Osteoblast (primary cell): ENCODE measurements around the gene UBE2V1. TPM values are rescaled to one million over a fixed set of nuclear protein-coding genes. Genes with fewer than 3 reads are reported as not detected.

ENCODE experiments used
- DNase-seq: peaks from one replicate; pipeline ENCODE4 v3.0.0; 2011; ENCODE audit warnings: low spot score, mixed read lengths; ENCODE audit not compliant: insufficient read length; ENCODE audit errors: missing footprints
- H2AFZ ChIP-seq: 2 replicates; pipeline ENCODE4 v1.6.0; 2011; ENCODE audit warnings: mild to moderate bottlenecking, low read length
- H3K27ac ChIP-seq: 2 replicates; pipeline ENCODE4 v1.5.1; 2011; ENCODE audit warnings: mild to moderate bottlenecking, low read depth, low read length, moderate library complexity
- H3K27me3 ChIP-seq: 2 replicates; pipeline ENCODE4 v1.6.0; 2012; ENCODE audit warnings: mild to moderate bottlenecking, control low read depth, inconsistent platforms, low read length, moderate library complexity; ENCODE audit not compliant: insufficient read depth
- H3K36me3 ChIP-seq: 2 replicates; pipeline ENCODE4 v1.5.1; 2011; ENCODE audit warnings: mild to moderate bottlenecking, low read length, control low read depth, moderate library complexity; ENCODE audit not compliant: insufficient read depth
- H3K4me1 ChIP-seq: 2 replicates; pipeline ENCODE4 v1.5.1; 2011; ENCODE audit warnings: mild to moderate bottlenecking, low read length, control low read depth, moderate library complexity; ENCODE audit not compliant: insufficient read depth
- H3K4me2 ChIP-seq: 2 replicates; pipeline ENCODE4 v1.6.0; 2011; ENCODE audit warnings: mild to moderate bottlenecking, low read length; ENCODE audit not compliant: insufficient read depth
- H3K4me3 ChIP-seq: fragments of 200-600 bp; sonication (generic); 3 replicates; pipeline ENCODE4 v1.5.1; 2012; ENCODE audit warnings: mild to moderate bottlenecking, low read length, inconsistent platforms; ENCODE audit not compliant: insufficient read depth
- H3K79me2 ChIP-seq: 2 replicates; pipeline ENCODE4 v1.6.0; 2012; ENCODE audit warnings: mild to moderate bottlenecking, low read length, control low read depth, inconsistent platforms; ENCODE audit not compliant: insufficient read depth
- H3K9me3 ChIP-seq: 2 replicates; pipeline ENCODE4 v1.5.1; 2011; ENCODE audit warnings: low read depth, low read length, control low read depth
- H4K20me1 ChIP-seq: 2 replicates; pipeline ENCODE4 v1.6.0; 2012; ENCODE audit warnings: mild to moderate bottlenecking, low read length, control low read depth; ENCODE audit not compliant: insufficient read depth
- total RNA-seq: library from RNA; depleted of rRNA; stranded (reverse); fragments of >200 nt; gene quantifications from 2 replicates; pipeline ENCODE4 v1.2.3, GENCODE V29; 2012
- TF ChIP-seq, protein P1 (sequence below): IDR thresholded peaks from 2 replicates; pipeline ENCODE4 v1.5.1; 2011; ENCODE audit warnings: mild to moderate bottlenecking, low read depth, low read length, moderate library complexity; ENCODE audit errors: extremely low read depth

UBE2V1 gene
- total RNA-seq, 1 donor, result 90.8 TPM

DNA sequence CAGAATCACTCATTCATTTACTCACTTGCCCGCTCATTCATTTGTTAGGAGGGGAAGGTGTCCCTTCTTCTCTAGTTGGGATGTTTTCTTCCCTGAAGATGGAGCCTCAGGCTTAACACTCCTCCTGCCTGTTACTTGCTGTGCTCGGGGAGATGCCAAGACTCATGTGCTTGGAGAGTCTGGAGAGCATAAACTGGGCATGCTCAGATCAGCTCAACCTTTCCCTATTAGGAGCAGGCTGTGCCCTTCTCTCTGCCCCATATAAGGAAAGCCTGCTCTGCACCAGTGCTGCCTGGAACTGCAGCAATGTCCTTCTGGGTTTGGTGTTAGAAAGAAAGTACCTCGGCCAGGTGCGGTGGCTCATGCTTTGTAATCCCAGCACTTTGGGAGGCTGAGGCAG, 18.0 kb upstream of the UBE2V1 start:
- DNase-seq, result no peak
- H3K9me3 ChIP-seq, result no peaks in the 10 kb centered on the region
- H3K4me1 ChIP-seq, result peaks cover 18% of the 10 kb centered on the region
- TF ChIP-seq, protein P1, sequence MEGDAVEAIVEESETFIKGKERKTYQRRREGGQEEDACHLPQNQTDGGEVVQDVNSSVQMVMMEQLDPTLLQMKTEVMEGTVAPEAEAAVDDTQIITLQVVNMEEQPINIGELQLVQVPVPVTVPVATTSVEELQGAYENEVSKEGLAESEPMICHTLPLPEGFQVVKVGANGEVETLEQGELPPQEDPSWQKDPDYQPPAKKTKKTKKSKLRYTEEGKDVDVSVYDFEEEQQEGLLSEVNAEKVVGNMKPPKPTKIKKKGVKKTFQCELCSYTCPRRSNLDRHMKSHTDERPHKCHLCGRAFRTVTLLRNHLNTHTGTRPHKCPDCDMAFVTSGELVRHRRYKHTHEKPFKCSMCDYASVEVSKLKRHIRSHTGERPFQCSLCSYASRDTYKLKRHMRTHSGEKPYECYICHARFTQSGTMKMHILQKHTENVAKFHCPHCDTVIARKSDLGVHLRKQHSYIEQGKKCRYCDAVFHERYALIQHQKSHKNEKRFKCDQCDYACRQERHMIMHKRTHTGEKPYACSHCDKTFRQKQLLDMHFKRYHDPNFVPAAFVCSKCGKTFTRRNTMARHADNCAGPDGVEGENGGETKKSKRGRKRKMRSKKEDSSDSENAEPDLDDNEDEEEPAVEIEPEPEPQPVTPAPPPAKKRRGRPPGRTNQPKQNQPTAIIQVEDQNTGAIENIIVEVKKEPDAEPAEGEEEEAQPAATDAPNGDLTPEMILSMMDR, result no peak
- no peak overlapping the region for H2AFZ ChIP-seq
- H3K36me3 ChIP-seq, result peaks cover 57% of the 10 kb centered on the region
- peaks cover 20% of the 10 kb centered on the region for H4K20me1 ChIP-seq
- peak overlapping the region; percentile 49 for H3K4me2 ChIP-seq
- no peak overlapping the region for H3K4me3 ChIP-seq
- peak overlapping the region; percentile 44 for H3K27ac ChIP-seq
- peaks cover 53% of the 10 kb centered on the region for H3K79me2 ChIP-seq
- no peaks in the 10 kb centered on the region for H3K27me3 ChIP-seq

DNA sequence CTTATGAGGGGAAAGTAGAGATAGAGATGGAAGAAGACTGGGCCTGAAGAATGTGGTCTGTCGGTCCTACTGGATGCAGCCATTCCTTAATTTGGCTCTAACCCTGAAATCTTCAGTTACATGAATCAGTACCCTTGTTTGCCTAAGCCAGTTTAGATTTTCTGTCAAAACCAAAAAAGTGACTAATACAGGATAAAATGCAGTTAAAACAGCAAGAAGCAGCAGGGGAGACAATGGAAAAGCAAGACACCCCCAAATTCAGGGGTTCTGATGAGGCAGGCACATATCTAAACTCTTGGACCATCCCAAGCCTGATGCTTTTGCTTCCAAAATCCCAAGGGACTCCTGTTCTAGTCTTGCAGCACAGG, 17.4 kb upstream of the UBE2V1 start:
- H3K79me2 ChIP-seq, result peaks cover 48% of the 10 kb centered on the region
- H2AFZ ChIP-seq, result no peak overlapping the region
- H3K4me3 ChIP-seq, result peak overlapping the region; percentile 2
- TF ChIP-seq, protein P1, result no peak
- H3K4me2 ChIP-seq, result peak overlapping the region; percentile 49
- H3K9me3 ChIP-seq, result no peaks in the 10 kb centered on the region
- DNase-seq, result peak; percentile 91
- peaks cover 17% of the 10 kb centered on the region for H4K20me1 ChIP-seq
- H3K27me3 ChIP-seq, result no peaks in the 10 kb centered on the region
- peaks cover 18% of the 10 kb centered on the region for H3K4me1 ChIP-seq
- H3K36me3 ChIP-seq, result peaks cover 56% of the 10 kb centered on the region
- peak overlapping the region; percentile 44 for H3K27ac ChIP-seq

DNA sequence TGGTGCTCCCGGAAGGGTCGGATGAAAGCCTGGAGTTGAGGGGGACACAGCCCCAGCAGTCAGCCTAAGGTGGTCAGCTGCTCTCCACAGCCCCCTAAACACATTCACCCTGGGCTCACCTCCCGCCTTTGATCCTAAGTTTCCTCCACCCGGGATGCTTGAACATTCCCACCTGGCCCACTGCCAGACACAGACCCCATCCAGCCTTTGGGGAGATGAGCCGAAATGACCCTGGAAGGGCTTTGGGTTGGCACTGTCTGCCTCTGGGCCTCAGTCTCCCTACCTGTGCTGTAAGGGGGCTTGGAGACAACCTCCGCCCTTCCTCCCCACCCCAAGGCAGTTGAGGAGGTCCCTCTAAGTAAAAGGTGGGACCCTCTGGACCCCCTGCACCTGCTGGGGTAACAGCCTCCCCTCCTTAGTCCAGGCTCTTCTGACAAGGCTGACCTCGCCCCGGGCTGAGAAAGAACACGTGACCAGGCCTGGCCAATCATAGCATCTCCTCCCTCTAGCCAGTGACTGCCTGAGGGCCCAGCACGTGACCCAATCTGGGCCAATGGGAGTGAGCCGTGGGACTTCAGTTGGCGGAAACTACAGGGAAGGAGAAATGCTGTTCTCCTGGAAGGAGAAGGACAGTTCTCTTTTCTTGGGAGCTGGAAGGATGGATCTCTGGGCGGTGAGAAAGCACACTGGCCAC, 16.9 kb upstream of the UBE2V1 start:
- peaks cover 59% of the 10 kb centered on the region for H3K36me3 ChIP-seq
- H2AFZ ChIP-seq, result no peak overlapping the region
- H3K4me3 ChIP-seq, result no peak overlapping the region
- no peaks in the 10 kb centered on the region for H3K9me3 ChIP-seq
- H3K4me2 ChIP-seq, result peak overlapping the region; percentile 49
- H3K79me2 ChIP-seq, result peaks cover 43% of the 10 kb centered on the region
- H3K4me1 ChIP-seq, result peaks cover 18% of the 10 kb centered on the region
- H4K20me1 ChIP-seq, result peaks cover 17% of the 10 kb centered on the region
- TF ChIP-seq, protein P1, result no peak
- peak overlapping the region; percentile 44 for H3K27ac ChIP-seq
- no peaks in the 10 kb centered on the region for H3K27me3 ChIP-seq
- peak; percentile 88 for DNase-seq

DNA sequence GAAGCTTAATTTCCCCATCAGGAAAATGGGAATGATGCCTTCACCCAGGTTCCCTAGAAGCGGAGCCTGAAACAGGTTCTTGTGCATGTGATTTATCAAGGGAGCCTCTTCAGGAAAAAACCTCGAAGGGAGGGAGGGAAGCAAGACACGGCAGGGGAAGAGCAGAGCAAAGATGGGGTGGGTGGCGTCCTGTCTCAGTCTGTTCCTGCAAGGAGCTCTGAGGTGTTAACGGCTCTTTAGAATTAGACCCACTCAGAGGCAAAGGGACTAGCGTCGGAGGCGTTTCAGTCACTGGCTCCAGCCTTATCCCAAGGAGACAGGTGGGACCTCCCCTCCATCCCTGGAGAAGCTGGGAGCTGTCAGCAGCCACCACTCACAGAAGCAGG, 15.6 kb upstream of the UBE2V1 start:
- Histone ChIP-seq H3K27ac (no peak overlapping the region), H2AFZ (no peak overlapping the region), H3K27me3 (no peaks in the 10 kb centered on the region), H3K4me1 (peaks cover 18% of the 10 kb centered on the region), H3K36me3 (peaks cover 61% of the 10 kb centered on the region), H3K4me3 (no peak overlapping the region), H3K9me3 (no peaks in the 10 kb centered on the region), H3K4me2 (no peak overlapping the region), H3K79me2 (peaks cover 31% of the 10 kb centered on the region), H4K20me1 (peaks cover 10% of the 10 kb centered on the region)
- TF ChIP-seq, protein P1, result no peak
- no peak for DNase-seq
